ENCODE results near the gene ATP9A.
"Not testable (repeated sequence)": the region's sequence is repeated elsewhere in the genome, so short reads cannot be mapped to it uniquely, and the experiment has no call there.

The ATP9A gene

DNA sequence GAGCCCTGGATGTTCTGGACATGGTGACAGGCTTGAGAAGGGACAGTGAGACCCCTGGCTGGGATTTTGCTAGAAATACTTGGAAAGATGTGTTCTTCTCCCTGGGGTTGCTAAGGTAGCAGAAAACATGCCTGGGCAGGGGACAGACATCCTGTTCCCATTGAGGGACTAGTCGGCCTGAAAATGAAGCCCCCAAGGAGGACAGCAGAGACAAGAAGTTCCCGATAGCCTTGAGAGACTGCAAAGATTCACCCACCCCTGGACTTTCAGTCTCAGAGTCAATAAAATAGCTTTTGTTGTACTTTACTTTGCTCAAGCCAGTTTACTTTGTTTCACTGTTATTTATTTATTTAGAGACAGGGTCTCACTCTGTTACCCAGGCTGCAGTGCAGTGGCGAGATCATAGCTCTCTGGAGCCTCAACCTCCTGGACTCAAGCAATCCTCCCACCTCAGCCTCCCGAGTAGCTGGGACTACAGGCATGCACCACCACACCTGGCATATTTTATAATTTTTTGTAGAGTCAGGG, 28.4 kb downstream of the ATP9A start:
- Histone ChIP-seq H3K27me3 (ENCODE audit: control insufficient read depth, insufficient read depth, low read length) (no peaks in the 10 kb centered on the region), H3K36me3 (ENCODE audit: control insufficient read depth, insufficient read depth, low read length) (no peaks in the 10 kb centered on the region), H3K9ac (ENCODE audit: low read length) (no peak overlapping the region), H3K27ac (ENCODE audit: low read depth, low read length) (no peak overlapping the region), H3K4me3 (ENCODE audit: low read length) (no peak overlapping the region), H3K4me1 (ENCODE audit: control insufficient read depth, insufficient read depth, low read length) (peaks cover 4% of the 10 kb centered on the region)

DNA sequence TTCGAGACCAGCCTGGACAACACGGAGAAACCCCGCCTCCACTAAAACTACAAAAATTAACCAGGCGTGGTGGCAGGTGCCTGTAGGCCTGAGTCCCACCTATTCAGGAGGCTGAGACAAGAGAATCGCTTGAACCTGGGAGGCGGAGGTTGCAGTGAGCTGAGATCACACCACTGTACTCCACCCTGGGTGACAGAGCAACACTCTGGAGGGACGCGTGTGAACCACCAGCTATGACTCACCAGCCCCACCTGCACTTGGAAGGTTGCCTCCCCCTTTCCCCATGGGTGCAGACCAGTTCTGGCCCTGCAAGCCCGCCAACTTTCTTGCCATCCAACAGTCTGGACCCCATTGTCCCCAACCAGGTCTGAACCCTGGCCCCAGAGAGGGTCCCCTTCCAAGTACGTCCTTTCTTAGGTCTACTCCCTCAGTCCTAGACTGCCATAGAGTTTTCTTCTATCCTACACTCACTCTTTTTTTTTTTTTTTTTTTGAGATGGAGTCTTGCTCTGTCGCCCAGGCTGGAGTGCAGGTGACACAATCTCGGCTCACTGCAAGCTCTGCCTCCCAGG, 29.2 kb downstream of the ATP9A start:
- no peak overlapping the region for H3K9ac ChIP-seq (ENCODE audit: low read length)
- H3K4me3 ChIP-seq (ENCODE audit: low read length): no peak overlapping the region
- no peak overlapping the region for H3K27ac ChIP-seq (ENCODE audit: low read depth, low read length)
- H3K36me3 ChIP-seq (ENCODE audit: control insufficient read depth, insufficient read depth, low read length): no peaks in the 10 kb centered on the region
- H3K4me1 ChIP-seq (ENCODE audit: control insufficient read depth, insufficient read depth, low read length): peaks cover 4% of the 10 kb centered on the region
- no peaks in the 10 kb centered on the region for H3K27me3 ChIP-seq (ENCODE audit: control insufficient read depth, insufficient read depth, low read length)

DNA sequence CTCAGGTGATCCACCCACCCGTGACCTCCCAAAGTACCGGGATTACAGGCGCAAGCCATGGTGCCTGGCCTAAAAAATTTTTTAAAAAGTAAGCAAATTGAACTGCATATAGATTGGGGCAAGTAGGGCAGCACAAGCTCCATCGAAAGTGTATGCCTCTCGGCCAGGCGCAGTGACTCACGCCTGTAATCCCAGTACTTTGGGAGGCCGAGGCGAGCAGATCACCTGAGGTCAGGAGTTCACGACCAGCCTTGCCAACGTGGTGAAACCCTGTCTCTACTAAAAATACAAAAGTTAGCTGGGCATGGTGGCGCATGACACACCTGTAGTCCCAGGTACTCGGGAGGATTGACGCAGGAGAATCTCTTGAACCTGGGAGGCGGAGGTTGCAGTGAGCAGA, 29.9 kb downstream of the ATP9A start:
- not testable (repeated sequence) for H3K27ac ChIP-seq (ENCODE audit: low read depth, low read length); H3K4me3 ChIP-seq (ENCODE audit: low read length); H3K36me3 ChIP-seq (ENCODE audit: control insufficient read depth, insufficient read depth, low read length); H3K4me1 ChIP-seq (ENCODE audit: control insufficient read depth, insufficient read depth, low read length); H3K27me3 ChIP-seq (ENCODE audit: control insufficient read depth, insufficient read depth, low read length); H3K9ac ChIP-seq (ENCODE audit: low read length)

DNA sequence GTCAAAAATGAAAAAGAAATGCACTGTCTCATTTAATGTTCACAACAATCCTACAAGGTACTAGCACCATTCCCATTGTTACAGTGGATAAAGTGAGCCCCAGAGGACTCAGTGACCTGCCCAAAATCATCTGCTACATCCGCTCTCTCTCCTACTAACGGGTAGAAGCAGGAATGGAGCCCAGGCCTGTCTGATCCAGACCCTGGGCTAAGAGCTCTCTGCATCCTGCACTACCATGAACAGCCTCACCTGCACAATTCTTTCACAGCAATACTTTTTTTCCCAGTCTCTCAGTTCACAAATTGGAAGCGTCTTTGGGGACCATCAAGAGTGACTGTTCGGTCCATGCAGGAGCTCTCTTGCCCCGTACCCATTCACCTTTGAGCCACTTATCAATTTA, 31.2 kb downstream of the ATP9A start:
- Histone ChIP-seq H3K36me3 (ENCODE audit: control insufficient read depth, insufficient read depth, low read length) (no peaks in the 10 kb centered on the region), H3K4me3 (ENCODE audit: low read length) (no peak overlapping the region), H3K27ac (ENCODE audit: low read depth, low read length) (no peak overlapping the region), H3K9ac (ENCODE audit: low read length) (no peak overlapping the region), H3K4me1 (ENCODE audit: control insufficient read depth, insufficient read depth, low read length) (peaks cover 4% of the 10 kb centered on the region), H3K27me3 (ENCODE audit: control insufficient read depth, insufficient read depth, low read length) (no peaks in the 10 kb centered on the region)

DNA sequence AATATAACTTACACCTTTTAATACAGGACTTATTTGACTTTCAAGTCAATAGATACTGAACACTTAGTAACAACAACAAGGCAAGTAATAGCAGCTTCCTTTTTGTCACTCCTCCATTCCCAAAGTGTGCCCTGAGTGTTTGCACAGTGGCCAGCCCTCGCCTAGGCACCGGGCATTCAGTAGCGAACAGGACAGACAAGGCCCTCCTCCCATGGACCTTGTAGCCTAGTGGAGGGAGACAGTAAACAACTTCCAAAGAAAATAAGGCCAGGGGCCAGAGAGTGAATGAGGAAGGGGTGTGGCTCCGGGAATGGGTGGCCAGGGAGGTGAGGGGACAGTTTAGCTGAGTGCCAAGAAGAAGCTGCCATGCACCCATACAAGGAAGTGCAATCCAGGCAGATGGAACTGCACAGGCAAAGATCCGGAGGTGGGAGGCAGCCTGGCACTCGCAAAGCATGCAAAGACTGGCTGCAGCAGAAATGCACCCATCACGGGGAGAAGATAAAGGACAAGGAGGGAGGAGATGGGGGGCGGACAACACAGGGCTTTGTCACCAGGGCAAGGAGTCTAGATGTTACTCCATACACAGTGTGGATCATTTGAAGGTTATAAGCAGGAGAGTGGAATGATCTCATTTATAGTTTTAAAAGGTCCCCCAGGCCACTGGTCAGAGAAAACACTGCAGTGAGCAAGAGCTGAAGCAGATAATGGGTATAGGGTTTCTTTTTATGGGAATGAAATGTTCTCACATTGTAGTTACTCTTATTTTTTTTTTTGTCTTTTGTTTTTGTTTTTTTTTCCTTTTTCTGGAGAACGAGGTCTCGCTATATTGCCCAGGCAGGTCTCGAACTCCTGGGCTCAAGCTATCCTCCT, 32.2 kb downstream of the ATP9A start:
- Histone ChIP-seq H3K9ac (ENCODE audit: low read length) (no peak overlapping the region), H3K4me3 (ENCODE audit: low read length) (no peak overlapping the region), H3K36me3 (ENCODE audit: control insufficient read depth, insufficient read depth, low read length) (no peaks in the 10 kb centered on the region), H3K27ac (ENCODE audit: low read depth, low read length) (no peak overlapping the region), H3K27me3 (ENCODE audit: control insufficient read depth, insufficient read depth, low read length) (no peaks in the 10 kb centered on the region), H3K4me1 (ENCODE audit: control insufficient read depth, insufficient read depth, low read length) (peaks cover 2% of the 10 kb centered on the region)

DNA sequence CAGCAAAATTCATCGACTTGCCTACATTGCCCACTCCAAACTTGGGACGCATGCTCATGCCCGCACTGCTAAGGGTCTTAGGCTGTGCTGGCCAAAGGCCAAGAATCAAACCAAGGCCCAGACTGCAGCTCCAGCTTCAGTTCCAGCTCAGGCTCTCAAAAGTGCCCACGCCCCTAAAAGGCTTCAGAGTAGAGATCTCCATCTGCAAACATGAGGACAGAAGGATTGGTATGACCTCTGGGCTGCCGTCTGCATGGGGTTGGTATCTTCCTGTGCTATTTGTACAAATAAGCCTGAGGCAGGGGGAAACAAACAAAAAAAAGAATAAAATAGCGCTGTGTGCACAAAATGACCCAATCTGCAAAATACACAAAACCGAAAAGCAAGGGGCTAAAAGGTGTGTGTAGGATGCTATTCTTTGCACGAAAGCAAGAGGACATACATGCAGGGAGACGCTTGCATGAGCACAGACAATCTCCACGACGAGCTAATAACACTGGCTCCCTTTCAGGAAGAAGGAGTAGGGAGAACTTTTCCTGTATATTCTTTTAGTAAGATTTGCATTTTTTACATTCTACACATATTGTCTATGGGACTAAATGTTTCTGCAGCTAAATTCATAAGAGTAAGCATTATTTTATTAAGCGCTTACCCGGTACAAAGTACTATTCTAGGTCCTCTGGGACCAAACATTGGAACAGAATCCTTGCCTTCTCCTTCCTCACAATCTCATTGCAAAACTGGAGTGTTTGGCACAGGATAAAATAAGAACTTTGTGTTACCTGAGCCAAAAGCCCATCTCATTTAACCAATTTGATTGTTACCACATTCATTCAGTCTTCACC, 33.1 kb downstream of the ATP9A start:
- Histone ChIP-seq H3K27ac (ENCODE audit: low read depth, low read length) (no peak overlapping the region), H3K9ac (ENCODE audit: low read length) (no peak overlapping the region), H3K36me3 (ENCODE audit: control insufficient read depth, insufficient read depth, low read length) (no peaks in the 10 kb centered on the region), H3K27me3 (ENCODE audit: control insufficient read depth, insufficient read depth, low read length) (no peaks in the 10 kb centered on the region), H3K4me1 (ENCODE audit: control insufficient read depth, insufficient read depth, low read length) (peaks cover 2% of the 10 kb centered on the region), H3K4me3 (ENCODE audit: low read length) (no peak overlapping the region)

DNA sequence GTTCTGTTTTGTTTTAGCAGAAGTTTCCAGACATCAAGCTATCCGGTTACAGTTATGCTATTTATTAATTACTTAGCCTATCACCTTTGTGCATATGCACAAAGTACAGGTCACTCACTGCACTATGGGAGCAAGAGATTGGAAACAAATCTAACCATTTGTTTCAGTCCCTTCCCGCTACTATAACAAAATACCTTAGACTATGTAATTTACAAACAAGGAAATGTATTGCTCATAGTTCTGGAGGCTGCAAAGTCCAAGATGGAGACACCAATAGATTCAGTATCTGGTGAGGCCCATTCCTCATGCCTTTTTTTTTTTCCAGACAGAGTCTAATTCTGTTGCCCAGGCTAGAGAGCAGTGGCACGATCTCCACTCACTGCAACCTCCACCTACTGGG, 35.1 kb downstream of the ATP9A start:
- H3K36me3 ChIP-seq (ENCODE audit: control insufficient read depth, insufficient read depth, low read length): no peaks in the 10 kb centered on the region
- no peaks in the 10 kb centered on the region for H3K27me3 ChIP-seq (ENCODE audit: control insufficient read depth, insufficient read depth, low read length)
- H3K4me3 ChIP-seq (ENCODE audit: low read length): no peak overlapping the region
- H3K27ac ChIP-seq (ENCODE audit: low read depth, low read length): no peak overlapping the region
- H3K4me1 ChIP-seq (ENCODE audit: control insufficient read depth, insufficient read depth, low read length): peaks cover 2% of the 10 kb centered on the region
- H3K9ac ChIP-seq (ENCODE audit: low read length): no peak overlapping the region

DNA sequence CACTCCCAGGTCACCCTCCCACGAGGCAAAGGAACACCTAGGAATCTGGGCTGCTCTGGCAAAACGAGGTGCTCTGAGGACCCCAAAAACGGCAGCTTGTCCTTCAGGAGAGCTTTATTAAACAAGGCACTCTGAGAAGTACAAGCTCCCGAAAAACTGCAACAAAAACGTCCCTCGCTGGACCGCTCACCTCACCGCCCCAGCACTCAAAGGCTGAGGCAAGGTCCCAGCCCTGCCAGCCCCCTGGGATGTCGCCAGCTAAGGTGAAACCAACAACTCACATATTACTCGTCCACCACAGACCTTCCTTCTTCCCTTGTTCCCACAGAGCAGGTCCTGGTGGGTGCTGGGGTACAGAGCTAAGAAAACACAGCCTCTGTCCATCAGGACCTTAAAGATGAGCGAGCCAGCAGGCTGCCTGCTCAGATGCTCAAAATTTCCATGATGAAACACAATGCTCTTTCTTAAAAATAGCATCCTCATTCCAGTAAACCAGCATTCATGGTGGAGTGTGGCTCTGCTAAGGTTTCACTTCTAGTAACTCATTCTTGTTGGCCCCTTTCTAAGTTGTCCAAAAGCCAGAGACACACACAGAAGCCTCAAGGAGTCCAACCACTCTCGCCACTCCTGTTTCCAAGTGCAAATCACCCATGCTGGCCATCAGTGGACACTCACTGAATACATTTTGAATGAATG, 35.9 kb downstream of the ATP9A start:
- H3K9ac ChIP-seq (ENCODE audit: low read length): no peak overlapping the region
- peak overlapping the region; percentile 43 for H3K4me3 ChIP-seq (ENCODE audit: low read length)
- peak overlapping the region; percentile 78 for H3K27ac ChIP-seq (ENCODE audit: low read depth, low read length)
- H3K36me3 ChIP-seq (ENCODE audit: control insufficient read depth, insufficient read depth, low read length): no peaks in the 10 kb centered on the region
- H3K4me1 ChIP-seq (ENCODE audit: control insufficient read depth, insufficient read depth, low read length): peaks cover 2% of the 10 kb centered on the region
- no peaks in the 10 kb centered on the region for H3K27me3 ChIP-seq (ENCODE audit: control insufficient read depth, insufficient read depth, low read length)

DNA sequence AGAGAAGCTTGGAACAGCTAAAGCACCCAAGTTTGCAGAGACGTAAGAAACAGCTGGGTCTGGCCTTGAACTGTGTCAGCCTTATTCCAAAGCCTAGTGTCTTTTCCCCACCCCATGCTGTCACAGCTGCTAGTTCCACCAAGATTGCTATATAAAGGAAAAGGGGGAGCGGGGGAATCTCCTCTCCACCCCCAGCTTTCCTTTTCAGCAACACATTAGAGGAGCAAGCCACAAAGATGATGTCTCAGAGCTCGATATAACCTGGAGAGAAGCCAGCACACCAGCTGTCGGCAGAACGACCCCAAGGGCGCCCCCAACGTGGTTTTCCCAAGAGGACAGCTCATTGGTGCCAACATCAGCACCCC, 36.5 kb downstream of the ATP9A start:
- no peaks in the 10 kb centered on the region for H3K27me3 ChIP-seq (ENCODE audit: control insufficient read depth, insufficient read depth, low read length)
- H3K4me1 ChIP-seq (ENCODE audit: control insufficient read depth, insufficient read depth, low read length): peaks cover 2% of the 10 kb centered on the region
- H3K36me3 ChIP-seq (ENCODE audit: control insufficient read depth, insufficient read depth, low read length): no peaks in the 10 kb centered on the region
- H3K27ac ChIP-seq (ENCODE audit: low read depth, low read length): peak overlapping the region; percentile 78
- H3K4me3 ChIP-seq (ENCODE audit: low read length): peak overlapping the region; percentile 43
- H3K9ac ChIP-seq (ENCODE audit: low read length): no peak overlapping the region

DNA sequence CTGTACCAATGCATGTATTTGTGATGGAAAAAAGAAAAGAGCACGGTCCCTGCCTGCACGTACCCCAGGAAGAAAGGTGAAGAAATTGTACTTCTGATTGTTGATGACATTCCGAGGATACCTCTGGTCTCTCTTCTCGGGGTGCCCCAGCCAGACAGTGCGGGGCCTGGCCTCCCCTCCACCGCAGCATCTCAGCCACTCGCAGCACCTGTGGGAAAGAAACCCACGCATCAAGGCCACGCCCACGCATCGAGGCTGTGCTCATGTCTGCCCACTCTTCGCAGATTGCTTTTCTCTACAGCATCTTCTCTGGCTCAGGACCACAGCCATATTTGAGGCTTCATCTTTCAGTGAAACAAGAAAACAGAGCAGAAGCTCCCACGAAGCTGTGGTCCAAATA, 38.4 kb downstream of the ATP9A start:
- Histone ChIP-seq H3K4me3 (ENCODE audit: low read length) (no peak overlapping the region), H3K9ac (ENCODE audit: low read length) (no peak overlapping the region), H3K27ac (ENCODE audit: low read depth, low read length) (no peak overlapping the region), H3K36me3 (ENCODE audit: control insufficient read depth, insufficient read depth, low read length) (no peaks in the 10 kb centered on the region), H3K27me3 (ENCODE audit: control insufficient read depth, insufficient read depth, low read length) (no peaks in the 10 kb centered on the region), H3K4me1 (ENCODE audit: control insufficient read depth, insufficient read depth, low read length) (peaks cover 2% of the 10 kb centered on the region)

DNA sequence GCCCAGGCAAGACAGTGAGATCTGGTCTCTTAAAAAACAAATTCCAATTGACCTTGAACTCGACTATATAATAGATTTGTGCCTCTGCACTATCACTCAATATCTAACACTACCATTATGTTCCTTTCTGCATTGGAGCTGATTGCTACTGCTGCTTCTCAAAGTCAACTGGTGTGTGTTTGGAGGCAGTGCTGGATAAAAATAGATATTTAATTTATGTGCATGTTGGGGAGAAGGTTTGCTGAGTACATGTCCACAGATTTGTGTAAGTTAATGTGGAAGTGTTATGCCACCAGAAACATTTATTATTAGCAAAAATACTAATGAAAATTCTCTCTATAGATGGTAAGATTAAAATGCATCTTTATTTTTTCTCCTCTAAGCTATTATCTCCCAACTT, 39.5 kb downstream of the ATP9A start:
- H3K27ac ChIP-seq (ENCODE audit: low read depth, low read length): no peak overlapping the region
- no peak overlapping the region for H3K9ac ChIP-seq (ENCODE audit: low read length)
- H3K4me1 ChIP-seq (ENCODE audit: control insufficient read depth, insufficient read depth, low read length): peaks cover 2% of the 10 kb centered on the region
- no peak overlapping the region for H3K4me3 ChIP-seq (ENCODE audit: low read length)
- H3K36me3 ChIP-seq (ENCODE audit: control insufficient read depth, insufficient read depth, low read length): peaks cover 2% of the 10 kb centered on the region
- H3K27me3 ChIP-seq (ENCODE audit: control insufficient read depth, insufficient read depth, low read length): no peaks in the 10 kb centered on the region

DNA sequence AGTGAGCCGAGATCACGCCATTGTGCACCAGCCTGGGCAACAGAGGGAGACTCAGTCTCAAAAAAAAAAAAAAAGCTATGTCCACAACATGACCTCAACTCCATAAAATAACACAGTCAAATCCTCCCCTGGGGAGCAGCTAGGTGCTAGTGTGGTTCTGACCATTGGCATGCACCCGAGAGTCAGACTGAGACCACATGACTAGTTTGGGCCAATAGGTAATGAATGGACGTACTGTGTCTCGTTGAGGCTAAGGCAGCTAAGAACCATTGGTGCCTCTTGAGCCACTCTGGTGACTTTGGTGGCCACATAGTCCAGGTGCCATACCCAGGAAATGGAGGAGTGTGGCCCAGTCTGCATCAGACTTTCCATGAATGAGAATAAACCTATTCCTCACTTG, 40.3 kb downstream of the ATP9A start:
- Histone ChIP-seq H3K27me3 (ENCODE audit: control insufficient read depth, insufficient read depth, low read length) (no peaks in the 10 kb centered on the region), H3K27ac (ENCODE audit: low read depth, low read length) (no peak overlapping the region), H3K36me3 (ENCODE audit: control insufficient read depth, insufficient read depth, low read length) (peaks cover 2% of the 10 kb centered on the region), H3K4me3 (ENCODE audit: low read length) (no peak overlapping the region), H3K4me1 (ENCODE audit: control insufficient read depth, insufficient read depth, low read length) (peaks cover 2% of the 10 kb centered on the region), H3K9ac (ENCODE audit: low read length) (no peak overlapping the region)
